ENCODE data around the gene TOLLIP.

TOLLIP gene

GRCh38 chr11:1228101-1228821 is 81.2 kb downstream of the TOLLIP start:
- DNase-seq: no peak

- no peak for DNase-seq
Measured at GRCh38 chr11:1227551-1228100, 81.8 kb downstream of the TOLLIP start.

- no peak for DNase-seq
Measured at GRCh38 chr11:1226986-1227550, 82.4 kb downstream of the TOLLIP start.

GRCh38 chr11:1226226-1226985 is 83.0 kb downstream of the TOLLIP start:
- no peak for DNase-seq

GRCh38 chr11:1225386-1226225 is 83.8 kb downstream of the TOLLIP start:
- no peak for DNase-seq

GRCh38 chr11:1224491-1225385 is 84.7 kb downstream of the TOLLIP start:
- peak; percentile 56 for DNase-seq

Measured in NCI-H69 (cell line).